IMR-90 (cell line): ENCODE measurements around the gene S1PR2.

Source experiments
- BHLHE40 ChIP-seq: fragments of 150-350 bp; IDR thresholded peaks from 2 replicates; pipeline ENCODE4 v1.6.1; 2016; ENCODE audit warnings: mild to moderate bottlenecking, low read depth, low read length
- CTCF ChIP-seq: conservative IDR thresholded peaks from 2 replicates; pipeline ENCODE4 v1.5.1; 2012; ENCODE audit warnings: mild to moderate bottlenecking, low read depth, low read length, improper control_type of control experiment
- ELK1 ChIP-seq: fragments of 150-350 bp; IDR thresholded peaks from 2 replicates; pipeline ENCODE4 v1.6.1; 2016; ENCODE audit warnings: low read depth, mild to moderate bottlenecking, low read length, moderate library complexity, borderline replicate concordance
- FOS ChIP-seq: fragments of 150-350 bp; IDR thresholded peaks from 2 replicates; pipeline ENCODE4 v1.6.1; 2016; ENCODE audit warnings: low read depth, low read length
- MAFK ChIP-seq: IDR thresholded peaks from 2 replicates; pipeline ENCODE4 v1.6.1; 2012; ENCODE audit warnings: low read depth, low read length, improper control_type of control experiment
- MAZ ChIP-seq: IDR thresholded peaks from 2 replicates; pipeline ENCODE4 v1.6.1; 2012; ENCODE audit warnings: low read depth, mild to moderate bottlenecking, low read length, improper control_type of control experiment, moderate library complexity, borderline replicate concordance
- MXI1 ChIP-seq: IDR thresholded peaks from 2 replicates; pipeline ENCODE4 v1.6.1; 2012; ENCODE audit warnings: low read depth, mild to moderate bottlenecking, low read length, moderate library complexity, borderline replicate concordance
- POLR2A ChIP-seq: IDR thresholded peaks from 2 replicates; pipeline ENCODE4 v1.6.1; 2012; ENCODE audit warnings: mild to moderate bottlenecking, low read depth, low read length
- RAD21 ChIP-seq: IDR thresholded peaks from 2 replicates; pipeline ENCODE4 v1.6.1; 2012; ENCODE audit warnings: low read length, improper control_type of control experiment
- RFX5 ChIP-seq: IDR thresholded peaks from 2 replicates; pipeline ENCODE4 v1.8.0; 2012; ENCODE audit warnings: low read depth, mild to moderate bottlenecking, low read length, moderate library complexity

- TF ChIP-seq CTCF (no peak), RFX5 (no peak), BHLHE40 (no peak), ELK1 (no peak), POLR2A (no peak), MAFK (no peak), RAD21 (no peak), MAZ (no peak), MXI1 (no peak), FOS (no peak)
Observed at GRCh38 chr19:10243606-10244005, 12.5 kb upstream of the S1PR2 start.
